Measurements from ENCODE around the gene FPR2.

DNA sequence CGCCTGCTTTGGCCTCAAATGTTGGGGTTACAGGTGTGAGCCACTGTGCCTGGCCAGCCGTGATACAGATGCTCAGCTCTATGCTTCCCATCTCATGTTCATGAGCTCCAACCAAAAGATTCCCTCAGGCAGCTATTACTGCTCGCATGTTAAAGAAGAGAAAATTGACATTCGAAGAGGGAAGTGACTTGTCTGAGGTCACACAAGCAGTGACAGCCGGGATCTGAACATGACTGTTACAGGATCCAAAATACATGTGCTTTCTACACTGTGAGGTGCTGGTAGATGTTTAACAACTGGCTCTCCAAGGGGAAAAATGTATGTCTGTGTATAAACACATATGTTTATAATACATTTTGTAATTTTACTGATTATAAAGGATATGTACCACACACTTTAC is 20.6 kb upstream of the FPR2 start:
- no peak for TF ChIP-seq POLR2AphosphoS5 (IDR thresholded peaks at IDR 0.05; ENCODE audit: control insufficient read depth, insufficient read depth, low read depth, low read length)
- no peak for TF ChIP-seq CTCF (IDR thresholded peaks at IDR 0.05 in 2 of 3, conservative IDR thresholded peaks at IDR 0.05 in 1 of 3; ENCODE audit: insufficient read depth in 2 of 3, low read depth in 1 of 3, low read length in 3 of 3)
- TF ChIP-seq SLC30A9 (CRISPR knock-in tag; IDR thresholded peaks at IDR 0.05): no peak
- TF ChIP-seq CREB1 (IDR thresholded peaks at IDR 0.05): no peak
- no peak for TF ChIP-seq CREB1 (CRISPR knock-in tag; IDR thresholded peaks at IDR 0.05)
- TF ChIP-seq ZFP1 (CRISPR knock-in tag; IDR thresholded peaks at IDR 0.05): no peak
- TF ChIP-seq NCOR1 (IDR thresholded peaks at IDR 0.05): no peak
- TF ChIP-seq DLX4 (CRISPR knock-in tag; IDR thresholded peaks at IDR 0.05): no peak
- no peak for TF ChIP-seq SIN3A (IDR thresholded peaks at IDR 0.05; ENCODE audit: borderline replicate concordance in 2 of 2, control insufficient read depth in 1 of 2, low read depth in 2 of 2, low read length in 2 of 2)
- TF ChIP-seq ELF4 (CRISPR knock-in tag; IDR thresholded peaks at IDR 0.05): no peak
- no peak for TF ChIP-seq RNF2 (IDR thresholded peaks at IDR 0.05)
- TF ChIP-seq ZFP36 (IDR thresholded peaks at IDR 0.05; ENCODE audit: low read depth, low read length, partially characterized antibody): no peak
- TF ChIP-seq ZNF780A (CRISPR knock-in tag; IDR thresholded peaks at IDR 0.05): no peak

Data from K562 (cell line).